Mononuclear cell (primary cell): Measurements from ENCODE around the gene TXNRD2. TPM values are rescaled to one million over a fixed set of nuclear protein-coding genes. Genes with fewer than 3 reads are reported as not detected.

Source experiments
- H3K27me3 ChIP-seq: 2 replicates; pipeline ENCODE4 v1.6.0; 2011; ENCODE audit warnings: low read length, control low read depth; ENCODE audit not compliant: insufficient read depth
- H3K4me1 ChIP-seq: 2 replicates; pipeline ENCODE4 v1.5.1; 2011; ENCODE audit warnings: mild to moderate bottlenecking, low read length, control low read depth; ENCODE audit not compliant: insufficient read depth
- H3K4me3 ChIP-seq: 2 replicates; pipeline ENCODE4 v1.5.1; 2011; ENCODE audit warnings: mild to moderate bottlenecking, low read length, moderate library complexity
- H3K9me3 ChIP-seq: 2 replicates; pipeline ENCODE4 v1.5.1; 2011; ENCODE audit warnings: low read depth, mild to moderate bottlenecking, control low read depth, low read length
- total RNA-seq: library from RNA; depleted of rRNA; stranded (reverse); fragments of >200 nt; gene quantifications from one replicate; pipeline ENCODE4 v1.2.3, GENCODE V29; 2012

Gene TXNRD2
- total RNA-seq, 1 donor: 11.3 TPM

- H3K4me3 ChIP-seq: no peak overlapping the region
- peaks cover 16% of the 10 kb centered on the region for H3K4me1 ChIP-seq
- H3K27me3 ChIP-seq: no peaks in the 10 kb centered on the region
- H3K9me3 ChIP-seq: no peaks in the 10 kb centered on the region
These were observed 94.3 kb downstream of the TXNRD2 start for GRCh38 chr22:19847345-19847632.

GRCh38 chr22:19846620-19847344, 94.8 kb downstream of the TXNRD2 start:
- Histone ChIP-seq H3K9me3 (no peaks in the 10 kb centered on the region), H3K4me3 (no peak overlapping the region), H3K27me3 (no peaks in the 10 kb centered on the region), H3K4me1 (peaks cover 16% of the 10 kb centered on the region)

- Histone ChIP-seq H3K4me1 (peaks cover 16% of the 10 kb centered on the region), H3K27me3 (no peaks in the 10 kb centered on the region), H3K4me3 (no peak overlapping the region), H3K9me3 (no peaks in the 10 kb centered on the region)
These were observed 96.4 kb downstream of the TXNRD2 start for GRCh38 chr22:19845054-19845722.

GRCh38 chr22:19844377-19845053, 97.1 kb downstream of the TXNRD2 start:
- peaks cover 16% of the 10 kb centered on the region for H3K4me1 ChIP-seq
- no peaks in the 10 kb centered on the region for H3K27me3 ChIP-seq
- no peaks in the 10 kb centered on the region for H3K9me3 ChIP-seq
- H3K4me3 ChIP-seq: no peak overlapping the region

GRCh38 chr22:19843857-19844376, 97.7 kb downstream of the TXNRD2 start:
- Histone ChIP-seq H3K27me3 (no peaks in the 10 kb centered on the region), H3K4me3 (no peak overlapping the region), H3K4me1 (peaks cover 16% of the 10 kb centered on the region), H3K9me3 (no peaks in the 10 kb centered on the region)

GRCh38 chr22:19843107-19843856, 98.3 kb downstream of the TXNRD2 start:
- H3K4me1 ChIP-seq: peaks cover 16% of the 10 kb centered on the region
- no peaks in the 10 kb centered on the region for H3K9me3 ChIP-seq
- no peak overlapping the region for H3K4me3 ChIP-seq
- no peaks in the 10 kb centered on the region for H3K27me3 ChIP-seq

- Histone ChIP-seq H3K4me3 (no peak overlapping the region), H3K4me1 (peaks cover 16% of the 10 kb centered on the region), H3K27me3 (no peaks in the 10 kb centered on the region), H3K9me3 (no peaks in the 10 kb centered on the region)
These were observed 99.1 kb downstream of the TXNRD2 start for GRCh38 chr22:19842393-19843106.

- no peaks in the 10 kb centered on the region for H3K27me3 ChIP-seq
- H3K4me3 ChIP-seq: no peak overlapping the region
- peaks cover 16% of the 10 kb centered on the region for H3K4me1 ChIP-seq
- no peaks in the 10 kb centered on the region for H3K9me3 ChIP-seq
These were observed 99.8 kb downstream of the TXNRD2 start for GRCh38 chr22:19841641-19842392.

- Histone ChIP-seq H3K4me3 (no peak overlapping the region), H3K9me3 (no peaks in the 10 kb centered on the region), H3K4me1 (peaks cover 16% of the 10 kb centered on the region), H3K27me3 (no peaks in the 10 kb centered on the region)
These were observed 100.5 kb downstream of the TXNRD2 start for GRCh38 chr22:19840955-19841640.

GRCh38 chr22:19840059-19840458, 101.6 kb downstream of the TXNRD2 start:
- Histone ChIP-seq H3K4me1 (peaks cover 13% of the 10 kb centered on the region), H3K4me3 (no peak overlapping the region)

GRCh38 chr22:19837915-19838314, 103.7 kb downstream of the TXNRD2 start:
- Histone ChIP-seq H3K27me3 (no peaks in the 10 kb centered on the region), H3K9me3 (no peaks in the 10 kb centered on the region), H3K4me1 (no peaks in the 10 kb centered on the region), H3K4me3 (no peak overlapping the region)

More at GRCh38 chr22:19840059-19840458, 101.6 kb downstream of the TXNRD2 start:
- no peaks in the 10 kb centered on the region for H3K9me3 ChIP-seq
- H3K27me3 ChIP-seq: no peaks in the 10 kb centered on the region

- no peaks in the 10 kb centered on the region for H3K9me3 ChIP-seq
- no peak overlapping the region for H3K4me3 ChIP-seq
- H3K27me3 ChIP-seq: no peaks in the 10 kb centered on the region
- no peaks in the 10 kb centered on the region for H3K4me1 ChIP-seq
These were observed 105.1 kb downstream of the TXNRD2 start for GRCh38 chr22:19836512-19836911.

GRCh38 chr22:19834599-19834998, 107.0 kb downstream of the TXNRD2 start:
- no peaks in the 10 kb centered on the region for H3K4me1 ChIP-seq
- H3K4me3 ChIP-seq: no peak overlapping the region
- no peaks in the 10 kb centered on the region for H3K27me3 ChIP-seq
- no peaks in the 10 kb centered on the region for H3K9me3 ChIP-seq
